ENCODE results near the gene THAP8. TPM values are rescaled to one million over a fixed set of nuclear protein-coding genes. Genes with fewer than 3 reads are reported as not detected.

The THAP8 gene
- polyA plus RNA-seq, 3 donors, result 2.4 to 6.0 (median 3.1) TPM

DNA sequence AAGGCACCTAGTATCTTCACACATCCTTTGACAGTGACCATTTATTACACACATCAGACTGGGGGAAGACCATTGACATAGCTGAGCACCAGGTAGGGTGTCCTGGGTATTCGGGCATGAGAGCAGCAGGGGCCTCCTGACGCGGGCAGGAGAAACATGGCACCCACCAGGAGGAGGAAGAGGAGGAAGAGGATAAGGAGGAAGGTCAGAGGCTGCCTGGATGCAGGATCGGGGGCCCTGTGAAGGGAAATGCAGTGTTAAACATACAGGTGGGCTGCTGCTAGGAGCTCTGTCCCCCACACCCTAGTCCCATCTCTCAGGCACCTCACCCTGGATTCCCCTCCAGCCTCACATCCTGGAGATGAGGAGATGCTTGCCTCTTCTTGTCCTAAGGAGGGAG is 50.8 kb downstream of the THAP8 start:
- TF ChIP-seq, protein P1, sequence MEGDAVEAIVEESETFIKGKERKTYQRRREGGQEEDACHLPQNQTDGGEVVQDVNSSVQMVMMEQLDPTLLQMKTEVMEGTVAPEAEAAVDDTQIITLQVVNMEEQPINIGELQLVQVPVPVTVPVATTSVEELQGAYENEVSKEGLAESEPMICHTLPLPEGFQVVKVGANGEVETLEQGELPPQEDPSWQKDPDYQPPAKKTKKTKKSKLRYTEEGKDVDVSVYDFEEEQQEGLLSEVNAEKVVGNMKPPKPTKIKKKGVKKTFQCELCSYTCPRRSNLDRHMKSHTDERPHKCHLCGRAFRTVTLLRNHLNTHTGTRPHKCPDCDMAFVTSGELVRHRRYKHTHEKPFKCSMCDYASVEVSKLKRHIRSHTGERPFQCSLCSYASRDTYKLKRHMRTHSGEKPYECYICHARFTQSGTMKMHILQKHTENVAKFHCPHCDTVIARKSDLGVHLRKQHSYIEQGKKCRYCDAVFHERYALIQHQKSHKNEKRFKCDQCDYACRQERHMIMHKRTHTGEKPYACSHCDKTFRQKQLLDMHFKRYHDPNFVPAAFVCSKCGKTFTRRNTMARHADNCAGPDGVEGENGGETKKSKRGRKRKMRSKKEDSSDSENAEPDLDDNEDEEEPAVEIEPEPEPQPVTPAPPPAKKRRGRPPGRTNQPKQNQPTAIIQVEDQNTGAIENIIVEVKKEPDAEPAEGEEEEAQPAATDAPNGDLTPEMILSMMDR (IDR thresholded peaks at IDR 0.05), result no peak
- H3K9ac ChIP-seq (ENCODE audit: insufficient read depth, low read length, poor library complexity, severe bottlenecking), result no peak overlapping the region
- H2AFZ ChIP-seq (ENCODE audit: insufficient read depth, low read depth, low read length, poor library complexity, severe bottlenecking), result no peak overlapping the region
- peaks cover 11 to 24% of the 10 kb centered on the region in 2 donors for H3K36me3 ChIP-seq (replicated peaks in 1 of 2; ENCODE audit: control insufficient read depth in 1 of 2, insufficient read depth in 2 of 2, low read length in 2 of 2)
- Mint-ChIP-seq H3K36me3 (peaks cover 6 to 22% of the 10 kb centered on the region in 2 donors), H3K9me3 (peaks cover 0 to 4% (median 0%) of the 10 kb centered on the region in 7 donors), H3K27me3 (ENCODE audit: low read depth in 3 of 3) (peaks cover 2 to 3% (median 2%) of the 10 kb centered on the region in 3 donors), H3K4me1 (peaks cover 2% of the 10 kb centered on the region), H3K4me3 (no peak overlapping the region), H3K27ac (no peak overlapping the region)
- no peak overlapping the region for H3K4me3 ChIP-seq (replicated peaks in 1 of 3; ENCODE audit: low read depth in 2 of 3, low read length in 3 of 3)
- H3K27ac ChIP-seq (ENCODE audit: low read depth in 1 of 2, low read length in 2 of 2), result no peak overlapping the region
- H4K20me1 ChIP-seq (ENCODE audit: insufficient read depth, low read length), result peaks cover 13% of the 10 kb centered on the region
- intact Hi-C loops (cut with micrococcal nuclease), result no loop called here
- no CpG with 5 or more reads among the region's 4 CpGs for WGBS (ENCODE audit: insufficient coverage)
- H3K4me2 ChIP-seq (replicated peaks; ENCODE audit: extremely low read depth, low read length, poor library complexity, severe bottlenecking), result no peak overlapping the region
- H3K9me3 ChIP-seq (replicated peaks in 1 of 2; ENCODE audit: control insufficient read depth in 1 of 2, insufficient read depth in 1 of 2, low read length in 2 of 2), result no peaks in the 10 kb centered on the region
- H3K79me2 ChIP-seq (ENCODE audit: insufficient read depth, low read length), result peaks cover 10% of the 10 kb centered on the region
- no peak for DNase-seq
- no peaks in the 10 kb centered on the region for H3K27me3 ChIP-seq (ENCODE audit: control insufficient read depth in 2 of 2, insufficient read depth in 2 of 2, low read length in 2 of 2)
- H3K4me1 ChIP-seq (ENCODE audit: control insufficient read depth in 1 of 2, insufficient read depth in 2 of 2, low read length in 2 of 2), result no peaks in the 10 kb centered on the region

DNA sequence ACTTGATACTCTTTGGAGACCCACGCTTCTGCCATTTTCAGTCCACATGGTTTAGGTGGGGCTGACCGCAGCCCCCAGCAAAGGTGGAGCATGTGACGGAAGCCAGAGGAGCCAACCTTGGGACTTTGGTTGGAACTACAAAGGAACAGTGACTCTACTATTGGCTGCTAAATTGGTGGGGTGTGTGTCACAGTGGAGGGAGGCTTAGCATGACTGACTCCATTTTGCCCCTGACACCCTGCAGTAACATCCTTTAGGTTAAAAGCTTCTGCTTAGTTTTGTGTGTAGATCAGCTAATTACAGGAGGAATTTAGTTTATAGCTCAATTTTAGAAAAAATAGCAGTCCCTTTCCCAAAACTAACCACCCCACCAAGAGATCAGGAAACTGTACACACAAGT is 52.5 kb downstream of the THAP8 start:
- H3K27ac Mint-ChIP-seq, result peak overlapping the region in 1 of 7 donors; percentile 46

More for the DNA sequence above, 52.5 kb downstream of the THAP8 start:
- Histone ChIP-seq H3K4me2 (replicated peaks; ENCODE audit: extremely low read depth, low read length, poor library complexity, severe bottlenecking) (no peak overlapping the region), H3K4me3 (replicated peaks in 1 of 3; ENCODE audit: low read depth in 2 of 3, low read length in 3 of 3) (no peak overlapping the region), H2AFZ (ENCODE audit: insufficient read depth, low read depth, low read length, poor library complexity, severe bottlenecking) (no peak overlapping the region), H3K4me1 (ENCODE audit: control insufficient read depth in 1 of 2, insufficient read depth in 2 of 2, low read length in 2 of 2) (peaks cover 1 to 2% of the 10 kb centered on the region in 2 donors), H3K27me3 (ENCODE audit: control insufficient read depth in 2 of 2, insufficient read depth in 2 of 2, low read length in 2 of 2) (no peaks in the 10 kb centered on the region), H3K36me3 (replicated peaks in 1 of 2; ENCODE audit: control insufficient read depth in 1 of 2, insufficient read depth in 2 of 2, low read length in 2 of 2) (peaks cover 11 to 30% of the 10 kb centered on the region in 2 donors), H3K79me2 (ENCODE audit: insufficient read depth, low read length) (peaks cover 18% of the 10 kb centered on the region), H3K9ac (ENCODE audit: insufficient read depth, low read length, poor library complexity, severe bottlenecking) (no peak overlapping the region), H4K20me1 (ENCODE audit: insufficient read depth, low read length) (peaks cover 19% of the 10 kb centered on the region), H3K27ac (ENCODE audit: low read depth in 1 of 2, low read length in 2 of 2) (no peak overlapping the region), H3K9me3 (replicated peaks in 1 of 2; ENCODE audit: control insufficient read depth in 1 of 2, insufficient read depth in 1 of 2, low read length in 2 of 2) (no peaks in the 10 kb centered on the region)
- intact Hi-C loops (cut with micrococcal nuclease), result no loop called here
- TF ChIP-seq, protein P1 (IDR thresholded peaks at IDR 0.05), result no peak
- Mint-ChIP-seq H3K4me3 (no peak overlapping the region), H3K9me3 (peaks cover 0 to 4% (median 0%) of the 10 kb centered on the region in 7 donors), H3K4me1 (peaks cover 11% of the 10 kb centered on the region), H3K27me3 (ENCODE audit: low read depth in 3 of 3) (peaks cover 0 to 3% (median 2%) of the 10 kb centered on the region in 3 donors), H3K36me3 (peaks cover 13 to 30% of the 10 kb centered on the region in 2 donors)
- DNase-seq, result no peak
- 96% methylated on average over 3 of the region's 3 CpGs for WGBS (ENCODE audit: insufficient coverage)

Data from CD14-positive monocyte (primary cell).